Measurements from ENCODE around the gene MAP2.
A peak's percentile ranks its signal among the peaks of the same experiment; 100 is the strongest.

MAP2 gene

GRCh38 chr2:209610631-209611030 is 186.8 kb downstream of the MAP2 start:
- no peak for FAIRE-seq
- DNase-seq (ENCODE audit: insufficient read length, low spot score) = no peak
- no peak for TF ChIP-seq POLR2A (IDR thresholded peaks at IDR 0.05; ENCODE audit: low read depth, low read length)
- TF ChIP-seq POLR2AphosphoS5 (IDR thresholded peaks at IDR 0.05; ENCODE audit: low read depth, low read length) = no peak
- TF ChIP-seq TAF1 (IDR thresholded peaks at IDR 0.05; ENCODE audit: low read depth, low read length) = no peak
- TF ChIP-seq SPI1 (IDR thresholded peaks at IDR 0.05; ENCODE audit: low read depth, low read length) = no peak
- no peak for TF ChIP-seq POU2F2 (IDR thresholded peaks at IDR 0.05; ENCODE audit: low read depth, low read length)
- no peak for TF ChIP-seq PAX5 (IDR thresholded peaks at IDR 0.05; ENCODE audit: insufficient read depth, low read length, severe bottlenecking)

- no peak for DNase-seq (ENCODE audit: insufficient read length, low spot score)
- TF ChIP-seq SPI1 (IDR thresholded peaks at IDR 0.05; ENCODE audit: low read depth, low read length) = no peak
- no peak for TF ChIP-seq POU2F2 (IDR thresholded peaks at IDR 0.05; ENCODE audit: low read depth, low read length)
- no peak for TF ChIP-seq POLR2AphosphoS5 (IDR thresholded peaks at IDR 0.05; ENCODE audit: low read depth, low read length)
- TF ChIP-seq PAX5 (IDR thresholded peaks at IDR 0.05; ENCODE audit: insufficient read depth, low read length, severe bottlenecking) = no peak
- no peak for TF ChIP-seq POLR2A (IDR thresholded peaks at IDR 0.05; ENCODE audit: low read depth, low read length)
- no peak for TF ChIP-seq TAF1 (IDR thresholded peaks at IDR 0.05; ENCODE audit: low read depth, low read length)
- no peak for FAIRE-seq
Measured at GRCh38 chr2:209613649-209614305, 189.9 kb downstream of the MAP2 start.

DNA sequence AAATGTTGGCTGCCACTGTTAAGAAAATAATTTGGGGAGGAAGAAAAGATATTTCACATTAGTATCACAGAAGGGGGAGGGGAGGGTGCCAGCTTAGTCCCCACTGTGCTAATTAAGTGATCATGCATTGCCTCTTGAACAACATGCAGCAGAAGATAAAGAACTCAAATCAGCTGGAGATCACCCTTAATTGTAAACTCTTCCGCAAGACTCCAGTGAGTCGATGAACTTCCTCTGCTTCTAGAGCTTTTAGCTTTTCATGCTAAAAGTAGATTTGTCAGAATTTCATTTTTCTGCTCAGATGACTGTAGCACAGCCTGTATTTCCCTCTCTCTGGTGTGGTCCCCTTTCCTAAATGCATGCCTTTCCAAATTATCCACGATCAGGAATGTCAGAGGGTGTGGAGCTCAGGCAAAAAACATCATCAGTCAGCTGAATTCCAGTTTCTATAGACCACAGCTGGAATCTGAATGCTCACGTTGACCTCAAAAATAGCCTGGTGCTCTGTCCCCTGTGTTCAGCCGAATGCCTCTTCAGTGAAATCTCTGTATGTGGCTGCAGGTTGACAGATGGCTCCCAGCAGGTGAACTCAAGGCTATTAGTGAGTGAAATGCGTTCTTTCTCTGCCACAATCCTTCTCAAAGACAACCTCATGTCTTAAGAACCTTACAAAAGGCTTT is 191.0 kb downstream of the MAP2 start:
- TF ChIP-seq POLR2A (IDR thresholded peaks at IDR 0.05; ENCODE audit: low read depth, low read length) = no peak
- no peak for TF ChIP-seq POLR2AphosphoS5 (IDR thresholded peaks at IDR 0.05; ENCODE audit: low read depth, low read length)
- TF ChIP-seq TAF1 (IDR thresholded peaks at IDR 0.05; ENCODE audit: low read depth, low read length) = no peak
- no peak for TF ChIP-seq PAX5 (IDR thresholded peaks at IDR 0.05; ENCODE audit: insufficient read depth, low read length, severe bottlenecking)
- TF ChIP-seq SPI1 (IDR thresholded peaks at IDR 0.05; ENCODE audit: low read depth, low read length) = no peak
- no peak for TF ChIP-seq POU2F2 (IDR thresholded peaks at IDR 0.05; ENCODE audit: low read depth, low read length)
- DNase-seq (ENCODE audit: insufficient read length, low spot score) (no peak), FAIRE-seq (no peak)

DNA sequence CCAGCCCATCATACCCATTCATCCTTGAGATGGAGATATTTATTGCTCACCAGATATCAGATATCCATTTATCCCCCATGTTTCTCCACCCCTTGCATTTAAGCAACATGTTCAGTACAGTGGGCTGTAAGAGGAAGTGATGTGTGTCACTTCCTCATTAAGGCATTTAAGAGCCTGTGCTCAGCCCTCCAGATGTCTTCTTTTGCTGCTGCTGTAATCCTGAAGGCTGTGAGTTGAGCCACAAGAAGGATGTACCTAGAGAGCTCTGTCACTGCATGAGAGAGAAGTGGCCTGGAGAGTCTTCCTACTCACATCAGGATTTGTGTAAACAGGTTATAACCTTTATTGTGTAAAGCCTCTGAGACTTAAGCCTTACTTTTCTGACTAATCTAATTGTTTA is 195.9 kb downstream of the MAP2 start:
- FAIRE-seq = no peak
- TF ChIP-seq TAF1 (IDR thresholded peaks at IDR 0.05; ENCODE audit: low read depth, low read length) (no peak), SPI1 (IDR thresholded peaks at IDR 0.05; ENCODE audit: low read depth, low read length) (peak; percentile 83)
- no peak for DNase-seq (ENCODE audit: insufficient read length, low spot score)

DNA sequence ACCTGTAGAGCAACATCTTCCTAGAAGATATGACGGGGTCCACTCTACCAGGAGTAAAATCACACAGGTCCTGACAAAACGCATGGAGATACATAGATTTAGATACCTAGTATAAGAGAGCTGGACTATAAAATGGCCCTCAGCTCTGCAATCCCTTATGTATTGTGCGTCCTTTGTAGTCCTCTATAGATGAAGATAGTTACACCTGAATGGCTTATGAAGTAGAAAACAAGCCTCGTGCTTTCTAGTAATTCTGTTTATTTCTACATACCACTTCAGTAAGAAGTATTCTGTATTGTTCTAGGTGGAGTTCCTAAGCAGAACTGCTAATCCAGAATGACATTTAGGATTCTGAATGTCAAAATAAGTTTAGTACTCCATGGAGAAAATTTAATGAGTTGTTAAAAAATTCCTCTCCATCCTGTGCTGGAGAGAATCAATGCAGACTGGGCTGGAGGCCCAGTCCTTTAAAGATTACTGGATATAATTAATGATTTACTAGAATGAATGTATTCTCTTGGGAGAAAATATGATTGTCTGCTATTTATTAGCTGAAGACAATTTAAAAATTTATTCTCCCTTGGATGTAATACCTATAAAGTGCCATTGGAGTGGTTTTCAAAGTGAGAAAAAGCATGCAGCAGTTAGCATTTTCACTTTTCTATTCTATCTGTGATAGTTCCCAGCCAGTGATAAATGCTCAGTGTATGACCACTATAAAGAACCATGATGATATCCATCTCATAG is 200.5 kb downstream of the MAP2 start:
- TF ChIP-seq POLR2A (IDR thresholded peaks at IDR 0.05; ENCODE audit: low read depth, low read length) = no peak
- TF ChIP-seq SPI1 (IDR thresholded peaks at IDR 0.05; ENCODE audit: low read depth, low read length) = no peak
- TF ChIP-seq POU2F2 (IDR thresholded peaks at IDR 0.05; ENCODE audit: low read depth, low read length) = no peak
- TF ChIP-seq PAX5 (IDR thresholded peaks at IDR 0.05; ENCODE audit: insufficient read depth, low read length, severe bottlenecking) = no peak
- no peak for TF ChIP-seq POLR2AphosphoS5 (IDR thresholded peaks at IDR 0.05; ENCODE audit: low read depth, low read length)
- no peak for TF ChIP-seq TAF1 (IDR thresholded peaks at IDR 0.05; ENCODE audit: low read depth, low read length)
- DNase-seq (ENCODE audit: insufficient read length, low spot score) = no peak
- no peak for FAIRE-seq

- no peak for FAIRE-seq
- TF ChIP-seq POU2F2 (IDR thresholded peaks at IDR 0.05; ENCODE audit: low read depth, low read length) = no peak
- TF ChIP-seq SPI1 (IDR thresholded peaks at IDR 0.05; ENCODE audit: low read depth, low read length) = no peak
- TF ChIP-seq TAF1 (IDR thresholded peaks at IDR 0.05; ENCODE audit: low read depth, low read length) = no peak
- no peak for TF ChIP-seq POLR2A (IDR thresholded peaks at IDR 0.05; ENCODE audit: low read depth, low read length)
- TF ChIP-seq POLR2AphosphoS5 (IDR thresholded peaks at IDR 0.05; ENCODE audit: low read depth, low read length) = no peak
- no peak for DNase-seq (ENCODE audit: insufficient read length, low spot score)
Measured at GRCh38 chr2:209629597-209629996, 205.8 kb downstream of the MAP2 start.

- no peak for DNase-seq (ENCODE audit: insufficient read length, low spot score)
- no peak for FAIRE-seq
- no peak for TF ChIP-seq POU2F2 (IDR thresholded peaks at IDR 0.05; ENCODE audit: low read depth, low read length)
- no peak for TF ChIP-seq POLR2AphosphoS5 (IDR thresholded peaks at IDR 0.05; ENCODE audit: low read depth, low read length)
- TF ChIP-seq TAF1 (IDR thresholded peaks at IDR 0.05; ENCODE audit: low read depth, low read length) = no peak
- no peak for TF ChIP-seq POLR2A (IDR thresholded peaks at IDR 0.05; ENCODE audit: low read depth, low read length)
- TF ChIP-seq PAX5 (IDR thresholded peaks at IDR 0.05; ENCODE audit: insufficient read depth, low read length, severe bottlenecking) = no peak
- no peak for TF ChIP-seq SPI1 (IDR thresholded peaks at IDR 0.05; ENCODE audit: low read depth, low read length)
Measured at GRCh38 chr2:209633911-209634310, 210.1 kb downstream of the MAP2 start.

GRCh38 chr2:209636076-209636475 is 212.2 kb downstream of the MAP2 start:
- DNase-seq (ENCODE audit: insufficient read length, low spot score) (no peak), FAIRE-seq (no peak)
- TF ChIP-seq SPI1 (IDR thresholded peaks at IDR 0.05; ENCODE audit: low read depth, low read length) (no peak), PAX5 (IDR thresholded peaks at IDR 0.05; ENCODE audit: insufficient read depth, low read length, severe bottlenecking) (no peak), POLR2AphosphoS5 (IDR thresholded peaks at IDR 0.05; ENCODE audit: low read depth, low read length) (no peak), POLR2A (IDR thresholded peaks at IDR 0.05; ENCODE audit: low read depth, low read length) (no peak), TAF1 (IDR thresholded peaks at IDR 0.05; ENCODE audit: low read depth, low read length) (no peak), POU2F2 (IDR thresholded peaks at IDR 0.05; ENCODE audit: low read depth, low read length) (no peak)

DNA sequence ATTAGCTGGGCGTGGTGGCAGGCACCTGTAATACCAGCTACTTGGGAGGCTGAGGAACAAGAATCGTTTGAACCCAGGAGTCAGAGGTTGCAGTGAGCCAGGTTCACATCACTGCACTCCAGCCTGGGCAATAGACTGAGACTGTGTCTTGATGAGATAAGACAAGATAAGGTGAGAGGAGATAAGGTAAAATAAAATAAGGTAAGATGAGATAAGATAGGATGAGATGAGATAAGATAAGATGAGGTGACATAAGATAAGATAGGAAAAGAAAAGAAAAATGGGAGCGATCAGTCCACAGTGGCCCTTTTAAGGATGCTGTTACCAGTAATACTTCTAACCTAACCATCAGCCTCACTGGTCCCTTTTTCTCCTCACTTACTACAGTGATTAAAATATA is 213.4 kb downstream of the MAP2 start:
- FAIRE-seq (no peak), DNase-seq (ENCODE audit: insufficient read length, low spot score) (no peak)
- TF ChIP-seq POLR2A (IDR thresholded peaks at IDR 0.05; ENCODE audit: low read depth, low read length) (no peak), TAF1 (IDR thresholded peaks at IDR 0.05; ENCODE audit: low read depth, low read length) (no peak), POU2F2 (IDR thresholded peaks at IDR 0.05; ENCODE audit: low read depth, low read length) (no peak), SPI1 (IDR thresholded peaks at IDR 0.05; ENCODE audit: low read depth, low read length) (no peak), POLR2AphosphoS5 (IDR thresholded peaks at IDR 0.05; ENCODE audit: low read depth, low read length) (no peak), PAX5 (IDR thresholded peaks at IDR 0.05; ENCODE audit: insufficient read depth, low read length, severe bottlenecking) (no peak)

All from GM12891 (cell line).